Upper lobe of right lung (tissue), 1 donor: ENCODE measurements around the gene ALKBH2. TPM values are rescaled to one million over a fixed set of nuclear protein-coding genes. Genes with fewer than 3 reads are reported as not detected.

Source experiments
- ATAC-seq: fragments of 200-7000 bp; cut with Tn5 transposase; one replicate; pipeline ENCODE4 v1.9.1; 2020; ENCODE audit warnings: mild to moderate bottlenecking, moderate library complexity
- DNase-seq: peaks from one replicate; pipeline ENCODE4 v3.0.0-alpha.2; 2020
- H3K27ac ChIP-seq: fragments of 200-600 bp; one replicate; pipeline ENCODE4 v1.8.0; 2022
- H3K27me3 ChIP-seq: fragments of 200-600 bp; one replicate; pipeline ENCODE4 v1.8.0; 2022; ENCODE audit warnings: mild to moderate bottlenecking
- H3K36me3 ChIP-seq: fragments of 200-600 bp; one replicate; pipeline ENCODE4 v1.8.0; 2022
- H3K4me1 ChIP-seq: fragments of 200-600 bp; one replicate; pipeline ENCODE4 v1.8.0; 2022
- H3K4me3 ChIP-seq: fragments of 200-600 bp; one replicate; pipeline ENCODE4 v1.8.0; 2022; ENCODE audit warnings: mild to moderate bottlenecking
- H3K9me3 ChIP-seq: fragments of 200-600 bp; one replicate; pipeline ENCODE4 v1.8.0; 2022
- intact Hi-C: fragments of 100-400 bp; cut with DNase I; formaldehyde crosslinking; loops from one replicate; pipeline ENCODE4 v1.11.0; 2022
- total RNA-seq: library from RNA; stranded (reverse); fragmentation: NEBNext Ultra II Directional; extraction: Animal tissue kit (Norgen Biotek cat#: 25700); gene quantifications from one replicate; pipeline ENCODE4 v1.2.1, GENCODE V29; 2021
- TF ChIP-seq, protein P1 (sequence below): fragments of 200-600 bp; IDR thresholded peaks from one replicate; pipeline ENCODE4 v1.8.0; 2022; ENCODE audit warnings: antibody characterized with exemption
- donor health status: DM: no; HTN: yes; CAD: no; lungs with severe emphysema.

Gene ALKBH2
- total RNA-seq, 1 donor from 2014 or later = 10.1 TPM

DNA sequence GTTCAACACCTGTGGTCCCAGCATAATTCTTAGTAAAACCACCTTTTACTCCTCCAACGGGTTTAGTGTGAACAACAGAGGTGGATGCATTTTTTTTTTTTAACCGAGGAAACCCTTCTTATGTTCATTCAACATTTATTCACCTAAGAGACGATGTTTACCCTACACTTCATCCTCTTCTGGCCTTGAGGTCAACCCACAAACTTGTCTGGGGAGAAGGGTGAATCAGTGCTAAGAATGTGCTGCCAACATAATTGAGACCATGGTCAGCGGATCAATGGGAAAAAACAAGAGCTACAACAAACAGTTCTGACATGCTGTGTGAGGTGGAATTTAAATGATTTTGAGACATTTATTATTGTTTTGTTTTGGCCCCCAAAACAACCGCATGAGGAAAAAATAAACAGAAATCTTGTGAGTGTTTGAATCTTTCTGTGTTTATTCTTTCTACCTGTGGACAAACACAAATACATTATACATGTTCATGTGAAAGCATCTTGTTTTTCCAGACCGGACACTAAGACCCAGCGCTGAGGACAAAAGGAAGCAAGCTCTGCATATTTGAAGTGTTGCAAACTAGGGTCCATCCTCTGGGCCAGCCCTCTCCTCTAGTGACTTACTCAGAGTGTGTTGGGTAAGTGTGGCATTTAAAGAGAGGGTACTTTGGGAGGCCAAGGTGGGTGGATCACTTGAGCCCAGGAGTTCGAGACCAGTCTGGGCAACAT, 46.0 kb downstream of the ALKBH2 start:
- ATAC-seq = no peak
- TF ChIP-seq, protein P1, sequence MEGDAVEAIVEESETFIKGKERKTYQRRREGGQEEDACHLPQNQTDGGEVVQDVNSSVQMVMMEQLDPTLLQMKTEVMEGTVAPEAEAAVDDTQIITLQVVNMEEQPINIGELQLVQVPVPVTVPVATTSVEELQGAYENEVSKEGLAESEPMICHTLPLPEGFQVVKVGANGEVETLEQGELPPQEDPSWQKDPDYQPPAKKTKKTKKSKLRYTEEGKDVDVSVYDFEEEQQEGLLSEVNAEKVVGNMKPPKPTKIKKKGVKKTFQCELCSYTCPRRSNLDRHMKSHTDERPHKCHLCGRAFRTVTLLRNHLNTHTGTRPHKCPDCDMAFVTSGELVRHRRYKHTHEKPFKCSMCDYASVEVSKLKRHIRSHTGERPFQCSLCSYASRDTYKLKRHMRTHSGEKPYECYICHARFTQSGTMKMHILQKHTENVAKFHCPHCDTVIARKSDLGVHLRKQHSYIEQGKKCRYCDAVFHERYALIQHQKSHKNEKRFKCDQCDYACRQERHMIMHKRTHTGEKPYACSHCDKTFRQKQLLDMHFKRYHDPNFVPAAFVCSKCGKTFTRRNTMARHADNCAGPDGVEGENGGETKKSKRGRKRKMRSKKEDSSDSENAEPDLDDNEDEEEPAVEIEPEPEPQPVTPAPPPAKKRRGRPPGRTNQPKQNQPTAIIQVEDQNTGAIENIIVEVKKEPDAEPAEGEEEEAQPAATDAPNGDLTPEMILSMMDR = no peak
- H3K36me3 ChIP-seq = no peaks in the 10 kb centered on the region
- intact Hi-C loops = no loop called here
- no peak for DNase-seq
- no peaks in the 10 kb centered on the region for H3K9me3 ChIP-seq
- no peak overlapping the region for H3K27ac ChIP-seq
- no peaks in the 10 kb centered on the region for H3K27me3 ChIP-seq
- H3K4me1 ChIP-seq = no peaks in the 10 kb centered on the region
- H3K4me3 ChIP-seq = no peak overlapping the region

DNA sequence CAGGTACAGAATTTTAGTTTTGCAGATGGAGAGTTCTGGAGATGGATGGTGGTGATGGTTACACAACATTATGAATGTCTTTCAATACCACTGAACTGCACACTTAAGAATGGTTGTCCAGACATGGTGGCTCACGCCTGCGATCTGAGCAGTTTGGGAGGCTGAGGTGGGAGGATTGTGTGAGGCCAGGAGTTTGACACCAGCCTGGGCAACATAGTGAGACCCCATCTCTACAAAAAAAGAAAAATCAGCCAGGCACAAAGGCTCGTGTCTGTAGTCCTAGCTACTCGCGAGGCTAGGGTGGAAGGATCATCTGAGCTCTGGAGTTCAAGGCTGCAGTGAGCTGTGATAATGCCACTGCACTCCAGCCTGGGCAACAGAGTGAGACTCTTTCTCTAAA, 49.0 kb downstream of the ALKBH2 start:
- no peak overlapping the region for H3K27ac ChIP-seq
- TF ChIP-seq, protein P1 = no peak
- H3K9me3 ChIP-seq = no peaks in the 10 kb centered on the region
- H3K36me3 ChIP-seq = no peaks in the 10 kb centered on the region
- ATAC-seq = no peak
- no peaks in the 10 kb centered on the region for H3K4me1 ChIP-seq
- H3K27me3 ChIP-seq = peaks cover 5% of the 10 kb centered on the region
- intact Hi-C loops = no loop called here
- DNase-seq = no peak
- no peak overlapping the region for H3K4me3 ChIP-seq

Other genes with a start within 250 kb of the ALKBH2 start
- 46.0 TPM for gene SSH1, start 235.9 kb downstream of the ALKBH2 start, total RNA-seq
- gene DAO, start 213.4 kb downstream of the ALKBH2 start, total RNA-seq = 0.26 TPM
- not detected for gene SVOP, start 72.4 kb downstream of the ALKBH2 start, total RNA-seq
- gene USP30, start 40.9 kb downstream of the ALKBH2 start, total RNA-seq = 13.6 TPM
- 18.2 TPM for gene UNG, start 4.1 kb upstream of the ALKBH2 start, total RNA-seq
- 35.2 TPM for gene ACACB, start 23.1 kb upstream of the ALKBH2 start, total RNA-seq
- not detected for gene FOXN4, start 215.8 kb upstream of the ALKBH2 start, total RNA-seq